K562 (cell line): ENCODE results near the gene SPEG. TPM values are rescaled to one million over a fixed set of nuclear protein-coding genes. Genes with fewer than 3 reads are reported as not detected.

Source experiments
- ATF4 ChIP-seq: fragments of 450-650 bp; formaldehyde crosslinking; IDR thresholded peaks from 2 replicates; pipeline ENCODE4 v1.4.0; 2022; ENCODE audit warnings: mild to moderate bottlenecking, moderate library complexity
- CBX1 ChIP-seq: sonication (generic); IDR thresholded peaks from 2 replicates; pipeline ENCODE4 v1.6.1; 2016; ENCODE audit warnings: antibody characterized with exemption, low read depth, mild to moderate bottlenecking
- CREM ChIP-seq: IDR thresholded peaks from 2 replicates; pipeline ENCODE4 v1.6.1; 2014; ENCODE audit warnings: antibody characterized with exemption, low read depth
- HIVEP1 ChIP-seq: fragments of 250-450 bp; sonication (Bioruptor Pico); IDR thresholded peaks from 2 replicates; pipeline ENCODE4 v1.4.0; 2020; ENCODE audit warnings: mild to moderate bottlenecking
- HNRNPH1 ChIP-seq: fragments of 200-400 bp; formaldehyde crosslinking; optimal IDR thresholded peaks from 2 replicates; pipeline ENCODE3; 2017; ENCODE audit warnings: low read depth, mild to moderate bottlenecking, low read length, moderate library complexity
- IFI16 ChIP-seq: fragments of 250-450 bp; sonication (Bioruptor Pico); IDR thresholded peaks from 2 replicates; pipeline ENCODE4 v2.1.2; 2022; ENCODE audit warnings: mild to moderate bottlenecking, inconsistent platforms
- KAT8 ChIP-seq: fragments of 450-650 bp; IDR thresholded peaks from 2 replicates; pipeline ENCODE4 v1.6.1; 2016; ENCODE audit warnings: low read depth, mild to moderate bottlenecking
- OTX1 ChIP-seq: fragments of 450-650 bp; formaldehyde crosslinking; IDR thresholded peaks from 2 replicates; pipeline ENCODE4 v1.4.0; 2022; ENCODE audit warnings: mild to moderate bottlenecking
- POLR2G ChIP-seq: fragments of 200-400 bp; formaldehyde crosslinking; IDR thresholded peaks from 2 replicates; pipeline ENCODE4 v1.6.1; 2017; ENCODE audit warnings: low read depth, mild to moderate bottlenecking, antibody characterized with exemption, low read length, moderate library complexity
- PREB ChIP-seq: sonication (generic); formaldehyde crosslinking; IDR thresholded peaks from 2 replicates; pipeline ENCODE4 v1.8.1; 2023; ENCODE audit warnings: mild to moderate bottlenecking, missing genetic modification reagents
- TCF3 ChIP-seq: sonication (generic); formaldehyde crosslinking; IDR thresholded peaks from 2 replicates; pipeline ENCODE4 v1.4.0; 2020; ENCODE audit warnings: mild to moderate bottlenecking, missing genetic modification reagents
- USF1 ChIP-seq: sonication (generic); formaldehyde crosslinking; IDR thresholded peaks from 2 replicates; pipeline ENCODE4 v1.9.0; 2022; ENCODE audit warnings: mild to moderate bottlenecking, missing genetic modification reagents
- XRCC5 ChIP-seq: fragments of 200-400 bp; formaldehyde crosslinking; IDR thresholded peaks from 2 replicates; pipeline ENCODE4 v1.6.1; 2017; ENCODE audit warnings: low read depth, mild to moderate bottlenecking, low read length
- YBX1 ChIP-seq: fragments of 450-650 bp; IDR thresholded peaks from 2 replicates; pipeline ENCODE4 v1.7.1; 2016; ENCODE audit warnings: mild to moderate bottlenecking
- ZBTB11 ChIP-seq, 3 experiments: fragments of 200-800 bp in 1 of 3; fragments of 250-450 bp in 1 of 3; fragments of 450-650 bp in 1 of 3; sonication (Bioruptor Pico) in 1 of 3; sonication (Bioruptor generic) in 1 of 3; formaldehyde crosslinking in 1 of 3; IDR thresholded peaks; 2 replicates each; pipeline versions ENCODE4 v1.6.1 to v1.8.0; 2016 to 2022; ENCODE audit warnings: mild to moderate bottlenecking in 2 of 3, missing genetic modification characterization in 2 of 3, missing compliant biosample characterization in 1 of 3, moderate library complexity in 1 of 3
- ZBTB34 ChIP-seq: fragments of 250-450 bp; sonication (Bioruptor Pico); IDR thresholded peaks from 2 replicates; pipeline ENCODE4 v1.8.0; 2021; ENCODE audit warnings: mild to moderate bottlenecking, moderate library complexity
- ZNF449 ChIP-seq: fragments of 250-450 bp; sonication (Bioruptor Pico); IDR thresholded peaks from 2 replicates; pipeline ENCODE4 v1.8.0; 2022; ENCODE audit warnings: moderate library complexity, mild to moderate bottlenecking, inconsistent platforms
- polyA plus RNA-seq, 8 experiments: library from polyadenylated mRNA; depleted of rRNA in 4 of 8; stranded (reverse) in 5 of 8; unstranded in 3 of 8; fragments of >200 nt; fragmentation: Nextera tagmentation in 2 of 8; fragmentation: Illumina TruSeq in 1 of 8; extraction: Ambion mirVana in 2 of 8; extraction: Trizol in 1 of 8; gene quantifications; 2 replicates each; pipeline versions ENCODE4 v1.2.1 to v1.2.3, GENCODE V29; 2011 to 2014; ENCODE audit warnings: inconsistent platforms in 1 of 8, missing spikeins in 1 of 8
- total RNA-seq, 7 experiments: library from RNA; depleted of rRNA in 6 of 7; stranded (reverse); fragments of >200 nt in 6 of 7; fragmentation: Illumina TruSeq in 2 of 7; extraction: Trizol in 2 of 7; gene quantifications; 2 replicates each; pipeline versions ENCODE4 v1.2.1 to v1.2.3, GENCODE V29; 2011 to 2021; ENCODE audit warnings: low replicate concordance in 1 of 7

Gene SPEG
- total and polyA plus RNA-seq, 9 of the 15 experiments (the other 6 are each of a cell fraction or from before 2014, with no cell fraction given) = 0.49 to 8.7 (median 3.0) TPM

- TF ChIP-seq TCF3 (CRISPR knock-in tag) = peak; percentile 96
- 0 out of 2 replicates have a peak, but pooled peaks have one; percentile 20 for TF ChIP-seq CBX1
- peak; percentile 44; the same call in 1 of the 2 replicates for TF ChIP-seq XRCC5
- no peak for TF ChIP-seq HNRNPH1
- no peak for TF ChIP-seq YBX1
- no peak for TF ChIP-seq ZBTB34 (CRISPR knock-in tag)
- TF ChIP-seq CREM = peak; percentile 76
- TF ChIP-seq USF1 (CRISPR knock-in tag) = peak; percentile 5; the same call in 1 of the 2 replicates
- TF ChIP-seq IFI16 (CRISPR knock-in tag) = no peak
- no peak for TF ChIP-seq HIVEP1 (CRISPR knock-in tag)
- TF ChIP-seq ZBTB11 (CRISPR knock-in tag; IDR thresholded peaks at IDR 0.05) = peak in 1 of 3 experiments; percentile 58; a peak in 1 of 6 replicates
- TF ChIP-seq ATF4 (CRISPR knock-in tag) = no peak
- no peak for TF ChIP-seq PREB (CRISPR knock-in tag)
- peak; percentile 64 for TF ChIP-seq POLR2G
- no peak for TF ChIP-seq KAT8
- no peak for TF ChIP-seq ZNF449 (CRISPR knock-in tag)
- peak; percentile 34; the same call in 1 of the 2 replicates for TF ChIP-seq OTX1 (CRISPR knock-in tag)
These were observed 75.3 kb downstream of the SPEG start (continued) for GRCh38 chr2:219509780-219510511.
